GM23248 (cell line): Measurements from ENCODE around the gene CLCN3.

Experiments
- EZH2 ChIP-seq: fragments of 200-600 bp; sonication (generic); IDR thresholded peaks from 2 replicates; pipeline ENCODE4 v1.6.1; 2018; ENCODE audit warnings: antibody characterized with exemption, mild to moderate bottlenecking; ENCODE audit not compliant: insufficient read depth, poor library complexity, severe bottlenecking
- EZH2phosphoT487 ChIP-seq: fragments of 200-600 bp; sonication (generic); IDR thresholded peaks from 2 replicates; pipeline ENCODE4 v1.6.1; 2018; ENCODE audit warnings: antibody characterized with exemption, moderate library complexity, mild to moderate bottlenecking, low read depth; ENCODE audit not compliant: insufficient read depth

- TF ChIP-seq EZH2 = no peak
- TF ChIP-seq EZH2phosphoT487 = no peak
Measured at GRCh38 chr4:169657470-169658107, 37.2 kb downstream of the CLCN3 start.
